Suprapubic skin (tissue), 3 donors: ENCODE data around the gene PTPRM.

Source experiments
- EP300 ChIP-seq: sonication (generic); formaldehyde crosslinking; IDR thresholded peaks from one replicate; pipeline ENCODE4 v1.6.1; 2017; ENCODE audit warnings: antibody characterized with exemption
- POLR2A ChIP-seq, 2 donors: fragments of 450-650 bp; IDR thresholded peaks; one replicate each; pipeline ENCODE4 v1.6.1; 2017; ENCODE audit warnings: antibody characterized with exemption in 2 of 2, mild to moderate bottlenecking in 2 of 2, moderate library complexity in 2 of 2
- TF ChIP-seq, protein P1 (sequence below), 2 donors: fragments of 200-600 bp in 1 of 2; fragments of 450-650 bp in 1 of 2; sonication (generic) in 1 of 2; IDR thresholded peaks; one replicate each; pipeline ENCODE4 v1.5.1; 2016 to 2019; ENCODE audit warnings: antibody characterized with exemption in 2 of 2, mild to moderate bottlenecking in 1 of 2, moderate library complexity in 1 of 2

DNA sequence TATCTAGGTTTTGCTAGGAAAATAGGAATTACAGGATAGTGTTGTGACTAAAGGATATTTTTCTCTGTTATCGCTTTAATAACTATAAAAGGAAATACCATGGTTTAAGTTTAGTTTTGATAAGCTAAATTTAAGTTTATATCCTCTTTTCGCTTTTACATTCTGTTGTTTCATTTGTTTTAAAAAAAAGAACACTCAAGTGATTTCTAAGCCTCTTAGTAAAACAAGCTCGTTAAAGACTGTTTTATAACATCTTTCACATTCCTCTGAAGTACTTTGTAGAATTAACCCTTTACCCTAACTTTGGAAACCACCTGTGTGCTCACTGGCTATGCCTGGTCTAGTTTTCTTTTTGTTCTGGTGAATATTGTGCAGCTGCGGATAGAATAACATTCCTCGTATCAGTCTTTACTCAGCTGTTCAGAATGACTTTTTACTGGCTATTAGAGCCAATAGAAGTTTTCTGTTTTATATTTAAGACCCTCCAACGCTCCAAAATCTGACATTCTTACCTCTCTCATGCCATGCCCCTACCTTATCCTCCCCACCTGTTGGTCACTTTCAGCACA is 183.1 kb downstream of the PTPRM start:
- TF ChIP-seq, protein P1, sequence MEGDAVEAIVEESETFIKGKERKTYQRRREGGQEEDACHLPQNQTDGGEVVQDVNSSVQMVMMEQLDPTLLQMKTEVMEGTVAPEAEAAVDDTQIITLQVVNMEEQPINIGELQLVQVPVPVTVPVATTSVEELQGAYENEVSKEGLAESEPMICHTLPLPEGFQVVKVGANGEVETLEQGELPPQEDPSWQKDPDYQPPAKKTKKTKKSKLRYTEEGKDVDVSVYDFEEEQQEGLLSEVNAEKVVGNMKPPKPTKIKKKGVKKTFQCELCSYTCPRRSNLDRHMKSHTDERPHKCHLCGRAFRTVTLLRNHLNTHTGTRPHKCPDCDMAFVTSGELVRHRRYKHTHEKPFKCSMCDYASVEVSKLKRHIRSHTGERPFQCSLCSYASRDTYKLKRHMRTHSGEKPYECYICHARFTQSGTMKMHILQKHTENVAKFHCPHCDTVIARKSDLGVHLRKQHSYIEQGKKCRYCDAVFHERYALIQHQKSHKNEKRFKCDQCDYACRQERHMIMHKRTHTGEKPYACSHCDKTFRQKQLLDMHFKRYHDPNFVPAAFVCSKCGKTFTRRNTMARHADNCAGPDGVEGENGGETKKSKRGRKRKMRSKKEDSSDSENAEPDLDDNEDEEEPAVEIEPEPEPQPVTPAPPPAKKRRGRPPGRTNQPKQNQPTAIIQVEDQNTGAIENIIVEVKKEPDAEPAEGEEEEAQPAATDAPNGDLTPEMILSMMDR (IDR thresholded peaks at IDR 0.05): no peak
- TF ChIP-seq EP300 (no peak), POLR2A (IDR thresholded peaks at IDR 0.05) (no peak)
